SK-N-SH (cell line): ENCODE data around the gene EXD2. TPM values are rescaled to one million over a fixed set of nuclear protein-coding genes. Genes with fewer than 3 reads are reported as not detected.

Experiments
- CTCF ChIA-PET: fragments of 300-600, 350-600 bp; formaldehyde crosslinking; extraction: SDS; loops from one replicate; lab custom pipeline; 2021; lab: Yijun Ruan, JAX
- POLR2A ChIA-PET: fragments of 350-600 bp; sonication (Branson Sonifier 250); formaldehyde crosslinking; extraction: SDS; loops from one replicate; lab custom pipeline; 2020; ENCODE audit warnings: antibody characterized with exemption, inconsistent platforms; lab: Yijun Ruan, JAX
- DNase-seq: peaks from one replicate; pipeline ENCODE4 v3.0.0; 2012
- H2AFZ ChIP-seq: fragments of 200-600 bp; sonication (generic); 2 replicates; pipeline ENCODE4 v1.8.1; 2016; ENCODE audit warnings: antibody characterized with exemption, mild to moderate bottlenecking, low read depth
- H3F3A ChIP-seq: fragments of 200-600 bp; sonication (generic); replicated peaks from 2 replicates; pipeline ENCODE3; 2016; ENCODE audit warnings: antibody characterized with exemption, mild to moderate bottlenecking; ENCODE audit not compliant: insufficient read depth
- H3K27ac ChIP-seq, 2 experiments: fragments of 200-500 bp in 1 of 2; fragments of 200-600 bp in 1 of 2; sonication (Bioruptor generic) in 1 of 2; sonication (generic), shearing (Covaris generic) in 1 of 2; 2 replicates each; pipeline versions ENCODE4 v1.5.1 to v1.6.1; 2014 to 2016; ENCODE audit warnings: low read depth in 2 of 2, inconsistent platforms in 1 of 2, low read length in 1 of 2, mild to moderate bottlenecking in 1 of 2, mixed read lengths in 1 of 2
- H3K27me3 ChIP-seq: fragments of 200-600 bp; sonication (generic), shearing (Covaris generic); 2 replicates; pipeline ENCODE4 v1.6.1; 2016; ENCODE audit warnings: mixed run types; ENCODE audit not compliant: insufficient read depth
- H3K36me3 ChIP-seq, 2 experiments: fragments of 200-500 bp in 1 of 2; fragments of 200-600 bp in 1 of 2; sonication (Bioruptor generic) in 1 of 2; sonication (generic) in 1 of 2; replicated peaks in 1 of 2; 2 replicates each; pipeline versions ENCODE3 to v1.5.1; 2014 to 2016; ENCODE audit warnings: low read length in 1 of 2, mild to moderate bottlenecking in 1 of 2; ENCODE audit not compliant: insufficient read depth in 2 of 2, control insufficient read depth in 1 of 2
- H3K4me1 ChIP-seq, 2 experiments: fragments of 200-500 bp in 1 of 2; fragments of 200-600 bp in 1 of 2; sonication (Bioruptor generic) in 1 of 2; sonication (generic), shearing (Covaris generic) in 1 of 2; 2 replicates each; pipeline versions ENCODE4 v1.5.1 to v1.6.1; 2014 to 2016; ENCODE audit warnings: low read depth in 1 of 2, low read length in 1 of 2, mixed run types in 1 of 2; ENCODE audit not compliant: insufficient read depth in 2 of 2, control insufficient read depth in 1 of 2
- H3K4me2 ChIP-seq: fragments of 200-600 bp; sonication (generic), shearing (Covaris generic); 2 replicates; pipeline ENCODE4 v1.6.1; 2017; ENCODE audit warnings: mixed run types
- H3K4me3 ChIP-seq, 2 experiments: fragments of 200-500 bp in 1 of 2; fragments of 200-600 bp in 1 of 2; sonication (Bioruptor generic) in 1 of 2; sonication (generic), shearing (Covaris generic) in 1 of 2; 2 replicates each; pipeline versions ENCODE4 v1.5.1 to v1.8.1; 2014 to 2016; ENCODE audit warnings: low read depth in 2 of 2, inconsistent platforms in 1 of 2, low read length in 1 of 2, mild to moderate bottlenecking in 1 of 2, mixed read lengths in 1 of 2, moderate library complexity in 1 of 2
- H3K79me2 ChIP-seq: fragments of 200-600 bp; sonication (generic); 2 replicates; pipeline ENCODE4 v1.8.1; 2017; ENCODE audit warnings: mild to moderate bottlenecking; ENCODE audit not compliant: insufficient read depth
- H3K9ac ChIP-seq: fragments of 200-600 bp; sonication (generic); 2 replicates; pipeline ENCODE4 v1.6.1; 2017; ENCODE audit warnings: mixed run types
- H3K9me2 ChIP-seq: fragments of 200-600 bp; sonication (generic); 2 replicates; pipeline ENCODE4 v1.6.1; 2017; ENCODE audit warnings: mixed run types
- H3K9me3 ChIP-seq: fragments of 200-600 bp; sonication (generic); 2 replicates; pipeline ENCODE4 v1.6.1; 2017; ENCODE audit warnings: mixed run types, mild to moderate bottlenecking, moderate library complexity
- H4K20me1 ChIP-seq: fragments of 200-600 bp; sonication (generic); 2 replicates; pipeline ENCODE4 v1.6.1; 2017; ENCODE audit warnings: mild to moderate bottlenecking, mixed run types; ENCODE audit not compliant: insufficient read depth
- ELF1 ChIP-seq: IDR thresholded peaks from 2 replicates; pipeline ENCODE4 v1.4.0; 2012
- EP300 ChIP-seq, 2 experiments: IDR thresholded peaks; 2 replicates each; pipeline versions ENCODE4 v1.4.0 to v1.6.1; 2012; ENCODE audit warnings: borderline replicate concordance in 1 of 2, low read depth in 1 of 2, low read length in 1 of 2
- FOSL2 ChIP-seq: IDR thresholded peaks from 2 replicates; pipeline ENCODE4 v1.4.0; 2012; ENCODE audit warnings: low read depth, mild to moderate bottlenecking, moderate library complexity, borderline replicate concordance
- FOXJ3 ChIP-seq: sonication (generic); formaldehyde crosslinking; IDR thresholded peaks from 2 replicates; pipeline ENCODE4 v1.5.1; 2020; ENCODE audit warnings: mild to moderate bottlenecking, missing genetic modification reagents
- GATA2 ChIP-seq: sonication (generic); formaldehyde crosslinking; IDR thresholded peaks from 2 replicates; pipeline ENCODE4 v1.5.0; 2020; ENCODE audit warnings: mild to moderate bottlenecking, missing genetic modification reagents
- MAX ChIP-seq: IDR thresholded peaks from 2 replicates; pipeline ENCODE4 v1.4.0; 2012; ENCODE audit warnings: low read depth
- MEF2A ChIP-seq: IDR thresholded peaks from 2 replicates; pipeline ENCODE4 v1.4.0; 2012; ENCODE audit warnings: low read depth, borderline replicate concordance
- MXI1 ChIP-seq: IDR thresholded peaks from 2 replicates; pipeline ENCODE4 v1.6.1; 2012; ENCODE audit warnings: mild to moderate bottlenecking, low read depth, low read length, improper control_type of control experiment
- NRF1 ChIP-seq: IDR thresholded peaks from 2 replicates; pipeline ENCODE4 v1.6.1; 2012; ENCODE audit warnings: low read depth, mild to moderate bottlenecking, low read length
- PBX3 ChIP-seq: IDR thresholded peaks from 2 replicates; pipeline ENCODE4; 2012
- POLR2AphosphoS5 ChIP-seq: IDR thresholded peaks from 2 replicates; pipeline ENCODE4 v1.6.1; 2012; ENCODE audit warnings: low read depth, low read length
- RAD21 ChIP-seq: IDR thresholded peaks from 2 replicates; pipeline ENCODE4 v1.6.1; 2012; ENCODE audit warnings: mild to moderate bottlenecking, low read length
- RFX5 ChIP-seq: IDR thresholded peaks from 2 replicates; pipeline ENCODE4 v1.6.1; 2012; ENCODE audit warnings: mild to moderate bottlenecking, improper control_type of control experiment, low read length
- RXRA ChIP-seq: IDR thresholded peaks from 2 replicates; pipeline ENCODE4 v1.4.0; 2012; ENCODE audit warnings: low read depth, mild to moderate bottlenecking, borderline replicate concordance
- SIN3A ChIP-seq: IDR thresholded peaks from 2 replicates; pipeline ENCODE4 v1.6.1; 2012; ENCODE audit warnings: low read depth, mild to moderate bottlenecking, low read length, moderate library complexity, borderline replicate concordance
- SMC3 ChIP-seq: IDR thresholded peaks from 2 replicates; pipeline ENCODE4 v1.6.1; 2012; ENCODE audit warnings: low read depth, low read length, improper control_type of control experiment
- TAF1 ChIP-seq: IDR thresholded peaks from 2 replicates; pipeline ENCODE4 v1.6.1; 2012; ENCODE audit warnings: low read depth, mild to moderate bottlenecking, low read length, moderate library complexity, borderline replicate concordance
- TCF12 ChIP-seq: IDR thresholded peaks from 2 replicates; pipeline ENCODE4 v1.4.0; 2012
- TEAD4 ChIP-seq: IDR thresholded peaks from 2 replicates; pipeline ENCODE4 v1.4.0; 2012; ENCODE audit warnings: mild to moderate bottlenecking, borderline replicate concordance; ENCODE audit not compliant: insufficient read depth
- USF2 ChIP-seq: fragments of 150-350 bp; IDR thresholded peaks from 2 replicates; pipeline ENCODE4 v1.6.1; 2017; ENCODE audit warnings: antibody characterized with exemption, low read length, low read depth, borderline replicate concordance
- WGBS: methylation state at CpG from one replicate; pipeline ENCODE4 v1.1.6; 2017; ENCODE audit warnings: low lambda C conversion rate; 5-methylcytosine and 5-hydroxymethylcytosine counted together
- polyA plus RNA-seq, 3 experiments: library from polyadenylated mRNA; depleted of rRNA; stranded (reverse); fragments of >200 nt; gene quantifications; 2 replicates each; pipeline ENCODE4 v1.2.3, GENCODE V29; 2012
- TF ChIP-seq, protein P1 (sequence below): IDR thresholded peaks from 2 replicates; pipeline ENCODE4 v1.4.0; 2012; ENCODE audit warnings: low read depth, borderline replicate concordance
- TF ChIP-seq, protein P2 (sequence below): fragments of 150-350 bp; IDR thresholded peaks from 2 replicates; pipeline ENCODE4 v1.6.1; 2016; ENCODE audit warnings: mild to moderate bottlenecking, low read depth, low read length

The EXD2 gene
- polyA plus RNA-seq, 1 of the 3 experiments (the other 2 are of a cell fraction), result 15.1 TPM

GRCh38 chr14:69282448-69282847, 91.2 kb downstream of the EXD2 start:
- POLR2A ChIA-PET, result no interaction called here
- no peaks in the 10 kb centered on the region for H3K9me3 ChIP-seq
- no peak for TF ChIP-seq MXI1
- TF ChIP-seq TAF1, result no peak
- TF ChIP-seq TEAD4, result no peak
- TF ChIP-seq FOSL2, result no peak
- TF ChIP-seq ELF1, result no peak
- TF ChIP-seq SIN3A, result no peak
- TF ChIP-seq, protein P1, sequence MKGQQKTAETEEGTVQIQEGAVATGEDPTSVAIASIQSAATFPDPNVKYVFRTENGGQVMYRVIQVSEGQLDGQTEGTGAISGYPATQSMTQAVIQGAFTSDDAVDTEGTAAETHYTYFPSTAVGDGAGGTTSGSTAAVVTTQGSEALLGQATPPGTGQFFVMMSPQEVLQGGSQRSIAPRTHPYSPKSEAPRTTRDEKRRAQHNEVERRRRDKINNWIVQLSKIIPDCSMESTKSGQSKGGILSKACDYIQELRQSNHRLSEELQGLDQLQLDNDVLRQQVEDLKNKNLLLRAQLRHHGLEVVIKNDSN, result no peak
- H4K20me1 ChIP-seq, result no peaks in the 10 kb centered on the region
- H3K4me3 ChIP-seq, result no peak overlapping the region
- no peak overlapping the region for H3K4me2 ChIP-seq
- no peak for DNase-seq
- WGBS, result 95% methylated on average over 6 of the region's 6 CpGs
- H3K9ac ChIP-seq, result no peak overlapping the region
- no peaks in the 10 kb centered on the region for H3K27me3 ChIP-seq
- H3F3A ChIP-seq, result no peaks in the 10 kb centered on the region
- no peaks in the 10 kb centered on the region for H3K36me3 ChIP-seq
- CTCF ChIA-PET, result interaction anchor here (1.2 kb wide), 2 partner anchors 39 to 293 kb away, joined by 3 to 4 read pairs; no protein-coding TSS in a partner anchor
- no peaks in the 10 kb centered on the region for H3K79me2 ChIP-seq
- no peak overlapping the region for H3K27ac ChIP-seq
- no peaks in the 10 kb centered on the region for H3K9me2 ChIP-seq
- peaks cover 0 to 8% of the 10 kb centered on the region in 2 experiments; a peak in 1 of 4 replicates for H3K4me1 ChIP-seq
- no peak overlapping the region for H2AFZ ChIP-seq

- WGBS, result 88% methylated on average over 7 of the region's 9 CpGs
- no peak for TF ChIP-seq EP300 (IDR thresholded peaks at IDR 0.05; ENCODE audit: borderline replicate concordance in 1 of 2, low read depth in 1 of 2, low read length in 1 of 2)
- TF ChIP-seq PBX3, result no peak
- TF ChIP-seq MXI1, result no peak
- TF ChIP-seq RAD21, result no peak
- no peak for TF ChIP-seq MAX
- TF ChIP-seq, protein P1, result no peak
- TF ChIP-seq MEF2A, result no peak
- no peak for TF ChIP-seq RFX5
- TF ChIP-seq TCF12, result no peak
- no peak for TF ChIP-seq POLR2AphosphoS5
- no peak for TF ChIP-seq GATA2 (CRISPR knock-in tag)
- TF ChIP-seq FOXJ3, result no peak
- TF ChIP-seq NRF1, result no peak
- TF ChIP-seq SMC3, result no peak
- no peak for TF ChIP-seq USF2
- TF ChIP-seq, protein P2, sequence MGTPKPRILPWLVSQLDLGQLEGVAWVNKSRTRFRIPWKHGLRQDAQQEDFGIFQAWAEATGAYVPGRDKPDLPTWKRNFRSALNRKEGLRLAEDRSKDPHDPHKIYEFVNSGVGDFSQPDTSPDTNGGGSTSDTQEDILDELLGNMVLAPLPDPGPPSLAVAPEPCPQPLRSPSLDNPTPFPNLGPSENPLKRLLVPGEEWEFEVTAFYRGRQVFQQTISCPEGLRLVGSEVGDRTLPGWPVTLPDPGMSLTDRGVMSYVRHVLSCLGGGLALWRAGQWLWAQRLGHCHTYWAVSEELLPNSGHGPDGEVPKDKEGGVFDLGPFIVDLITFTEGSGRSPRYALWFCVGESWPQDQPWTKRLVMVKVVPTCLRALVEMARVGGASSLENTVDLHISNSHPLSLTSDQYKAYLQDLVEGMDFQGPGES, result no peak
- no peak for TF ChIP-seq RXRA
Measured at GRCh38 chr14:69284170-69284569, 92.9 kb downstream of the EXD2 start.

More at GRCh38 chr14:69284170-69284569, 92.9 kb downstream of the EXD2 start:
- Histone ChIP-seq H3F3A (no peaks in the 10 kb centered on the region), H3K27ac (no peak overlapping the region), H4K20me1 (no peaks in the 10 kb centered on the region), H2AFZ (no peak overlapping the region), H3K4me2 (no peak overlapping the region), H3K36me3 (no peaks in the 10 kb centered on the region), H3K9me3 (no peaks in the 10 kb centered on the region), H3K4me1 (peaks cover 0 to 21% of the 10 kb centered on the region in 2 experiments; a peak in 2 of 4 replicates), H3K27me3 (no peaks in the 10 kb centered on the region), H3K4me3 (no peak overlapping the region), H3K79me2 (no peaks in the 10 kb centered on the region), H3K9me2 (no peaks in the 10 kb centered on the region), H3K9ac (no peak overlapping the region)
- ChIA-PET CTCF (interaction anchor here (0.7 kb wide), 1 partner anchor 83 kb away, joined by 3 read pairs; no protein-coding TSS in a partner anchor), POLR2A (no interaction called here)
- no peak for DNase-seq
